H1 (cell line): ENCODE data around the gene THSD1. TPM values are rescaled to one million over a fixed set of nuclear protein-coding genes. Genes with fewer than 3 reads are reported as not detected.

ENCODE experiments used
- CTCF ChIA-PET: fragments of 300-600 bp; sonication (Branson Sonifier 250); formaldehyde crosslinking; loops from one replicate; lab custom pipeline; 2021; ENCODE audit not compliant: partially characterized antibody; lab: Charles Lee
- POLR2A ChIA-PET: fragments of 300-600 bp; sonication (Branson Sonifier 250); formaldehyde crosslinking; loops from one replicate; lab custom pipeline; 2021; ENCODE audit warnings: inconsistent platforms; ENCODE audit not compliant: partially characterized antibody; lab: Charles Lee
- DNase-seq, 2 experiments: peaks; one replicate each; pipeline versions ENCODE4 v3.0.0 to v3.0.0-alpha.2; 2010 to 2022; ENCODE audit warnings: low spot score in 2 of 2, low read depth in 1 of 2, mixed read lengths in 1 of 2
- FAIRE-seq: peaks from 2 replicates; lab custom pipeline; 2011; peaks lifted over from hg19 to GRCh38; lab: Jason Lieb, UNC
- H2AFZ ChIP-seq: 2 replicates; pipeline ENCODE4 v1.8.1; 2012; ENCODE audit warnings: low read length, inconsistent platforms
- H2AK5ac ChIP-seq: 2 replicates; pipeline ENCODE4 v1.6.1; 2013; ENCODE audit warnings: low read depth, low read length
- H2BK120ac ChIP-seq: replicated peaks from 2 replicates; pipeline ENCODE3; 2013; ENCODE audit warnings: low read depth, low read length, inconsistent platforms
- H2BK12ac ChIP-seq: 2 replicates; pipeline ENCODE4 v1.6.1; 2013; ENCODE audit warnings: low read depth, low read length
- H2BK15ac ChIP-seq: 2 replicates; pipeline ENCODE4 v1.6.1; 2013; ENCODE audit warnings: low read length
- H2BK20ac ChIP-seq: 2 replicates; pipeline ENCODE4 v1.6.1; 2013; ENCODE audit warnings: low read length
- H2BK5ac ChIP-seq: 2 replicates; pipeline ENCODE4 v1.6.1; 2013; ENCODE audit warnings: low read depth, low read length
- H3K14ac ChIP-seq: 2 replicates; pipeline ENCODE4 v1.6.1; 2013; ENCODE audit warnings: inconsistent platforms; ENCODE audit not compliant: insufficient read length
- H3K18ac ChIP-seq: 2 replicates; pipeline ENCODE4 v1.6.1; 2013; ENCODE audit warnings: low read length; ENCODE audit errors: extremely low read depth
- H3K23ac ChIP-seq: 2 replicates; pipeline ENCODE4 v1.6.1; 2013; ENCODE audit warnings: inconsistent platforms; ENCODE audit not compliant: insufficient read length
- H3K23me2 ChIP-seq: 2 replicates; pipeline ENCODE4 v1.6.1; 2013; ENCODE audit warnings: low read depth, low read length
- H3K27ac ChIP-seq: 2 replicates; pipeline ENCODE4 v1.6.1; 2011; ENCODE audit warnings: low read depth, low read length, inconsistent platforms
- H3K27me3 ChIP-seq, 4 experiments: replicated peaks in 1 of 4; 1 replicate in 1 of 4; 2 replicates in 3 of 4; pipeline versions ENCODE4 v1.6.1 to v1.8.1; 2011 to 2013; ENCODE audit warnings: low read length in 3 of 4, mild to moderate bottlenecking in 3 of 4, inconsistent platforms in 2 of 4, mixed read lengths in 2 of 4, moderate library complexity in 1 of 4; ENCODE audit not compliant: control insufficient read depth in 3 of 4, insufficient read depth in 3 of 4; ENCODE audit errors: extremely low read depth in 1 of 4
- H3K36me3 ChIP-seq, 4 experiments: 2 replicates each; pipeline versions ENCODE4 v1.6.1 to v1.8.1; 2011 to 2013; ENCODE audit warnings: mild to moderate bottlenecking in 4 of 4, low read length in 3 of 4, moderate library complexity in 2 of 4, control low read depth in 1 of 4, inconsistent platforms in 1 of 4; ENCODE audit not compliant: insufficient read depth in 4 of 4, control insufficient read depth in 2 of 4
- H3K4ac ChIP-seq: replicated peaks from 2 replicates; pipeline ENCODE3; 2013; ENCODE audit warnings: low read length, low read depth, mixed read lengths, inconsistent platforms; ENCODE audit not compliant: insufficient read length
- H3K4me1 ChIP-seq, 4 experiments: replicated peaks in 1 of 4; 1 replicate in 1 of 4; 2 replicates in 3 of 4; pipeline versions ENCODE4 v1.6.1 to v1.8.1; 2011 to 2013; ENCODE audit warnings: low read length in 3 of 4, inconsistent platforms in 2 of 4, mixed read lengths in 1 of 4; ENCODE audit not compliant: insufficient read depth in 4 of 4, control insufficient read depth in 3 of 4
- H3K4me2 ChIP-seq, 2 experiments: 2 replicates each; pipeline versions ENCODE4 v1.6.1 to v1.8.1; 2011 to 2013; ENCODE audit warnings: low read depth in 2 of 2, low read length in 2 of 2, control low read depth in 1 of 2, inconsistent platforms in 1 of 2, mild to moderate bottlenecking in 1 of 2; ENCODE audit not compliant: insufficient read depth in 1 of 2
- H3K4me3 ChIP-seq, 4 experiments: fragments of 200-600, 300-600 bp in 1 of 4; sonication (generic), shearing (Covaris generic), sonication (Bioruptor Twin) in 1 of 4; 2 replicates each; pipeline versions ENCODE4 v1.5.1 to v1.8.1; 2011 to 2016; ENCODE audit warnings: low read length in 4 of 4, low read depth in 3 of 4, control low read depth in 2 of 4, inconsistent platforms in 2 of 4, mild to moderate bottlenecking in 2 of 4, mixed read lengths in 1 of 4, moderate library complexity in 1 of 4; ENCODE audit not compliant: insufficient read depth in 2 of 4; ENCODE audit errors: extremely low read depth in 1 of 4
- H3K56ac ChIP-seq: replicated peaks from 2 replicates; pipeline ENCODE3; 2013; ENCODE audit warnings: low read depth, mild to moderate bottlenecking, mixed read lengths, low read length, inconsistent platforms; ENCODE audit not compliant: insufficient read length
- H3K79me1 ChIP-seq: 2 replicates; pipeline ENCODE4 v1.6.1; 2013; ENCODE audit warnings: low read depth, low read length, control low read depth
- H3K79me2 ChIP-seq, 2 experiments: 2 replicates each; pipeline versions ENCODE4 v1.6.1 to v1.8.1; 2012 to 2013; ENCODE audit warnings: low read length in 2 of 2, mild to moderate bottlenecking in 2 of 2, inconsistent platforms in 1 of 2; ENCODE audit not compliant: insufficient read depth in 2 of 2, control insufficient read depth in 1 of 2
- H3K9ac ChIP-seq, 4 experiments: replicated peaks in 1 of 4; 1 replicate in 1 of 4; 2 replicates in 3 of 4; pipeline versions ENCODE4 v1.6.1 to v1.8.1; 2011 to 2013; ENCODE audit warnings: low read depth in 3 of 4, low read length in 3 of 4, control low read depth in 2 of 4, mild to moderate bottlenecking in 2 of 4, moderate library complexity in 2 of 4, inconsistent platforms in 1 of 4; ENCODE audit errors: extremely low read depth in 1 of 4
- H3K9me3 ChIP-seq, 2 experiments: 2 replicates each; pipeline versions ENCODE4 v1.6.1 to v1.8.1; 2012 to 2013; ENCODE audit warnings: mild to moderate bottlenecking in 2 of 2, moderate library complexity in 2 of 2, control low read depth in 1 of 2, inconsistent platforms in 1 of 2, low read depth in 1 of 2, low read length in 1 of 2, mixed read lengths in 1 of 2; ENCODE audit not compliant: insufficient read depth in 2 of 2
- H4K20me1 ChIP-seq, 2 experiments: replicated peaks in 1 of 2; 2 replicates each; pipeline versions ENCODE3 to v1.8.1; 2011 to 2013; ENCODE audit warnings: inconsistent platforms in 2 of 2, low read length in 2 of 2, mild to moderate bottlenecking in 1 of 2; ENCODE audit not compliant: insufficient read depth in 2 of 2, control insufficient read depth in 1 of 2
- H4K5ac ChIP-seq: 2 replicates; pipeline ENCODE4 v1.6.1; 2013; ENCODE audit warnings: low read length, low read depth, mixed read lengths, inconsistent platforms; ENCODE audit not compliant: insufficient read length
- H4K8ac ChIP-seq: 2 replicates; pipeline ENCODE4 v1.8.0; 2013; ENCODE audit warnings: mild to moderate bottlenecking, moderate library complexity, low read length, inconsistent platforms; ENCODE audit not compliant: insufficient read depth; ENCODE audit errors: extremely low read depth
- H4K91ac ChIP-seq: replicated peaks from 2 replicates; pipeline ENCODE3; 2013; ENCODE audit warnings: low read length, mixed read lengths, inconsistent platforms; ENCODE audit not compliant: insufficient read length
- ASH2L ChIP-seq: fragments of 200-600, 300-600 bp; sonication (generic); IDR thresholded peaks from one replicate; pipeline ENCODE4 v1.7.1; 2017; ENCODE audit warnings: low read length
- CTCF ChIP-seq, 3 experiments: IDR thresholded peaks; 1 replicate in 2 of 3; 2 replicates in 1 of 3; pipeline versions ENCODE4 v1.5.1 to v1.6.1; 2011; ENCODE audit warnings: low read length in 3 of 3, mild to moderate bottlenecking in 3 of 3, inconsistent platforms in 2 of 3, low read depth in 1 of 3, moderate library complexity in 1 of 3; ENCODE audit not compliant: insufficient read depth in 1 of 3; ENCODE audit errors: control extremely low read depth in 1 of 3
- JUND ChIP-seq: IDR thresholded peaks from 2 replicates; pipeline ENCODE4 v1.6.1; 2011; ENCODE audit warnings: mild to moderate bottlenecking, improper control_type of control experiment, low read length
- KDM5A ChIP-seq: fragments of 200-600 bp; IDR thresholded peaks from 2 replicates; pipeline ENCODE4 v1.7.1; 2012; ENCODE audit warnings: mild to moderate bottlenecking, low read length, inconsistent platforms, mixed read lengths
- PHF8 ChIP-seq: fragments of 200-600 bp; sonication (generic); conservative IDR thresholded peaks from 2 replicates; pipeline ENCODE4 v1.7.1; 2012; ENCODE audit warnings: low read depth, mild to moderate bottlenecking, inconsistent platforms, low read length, moderate library complexity
- SIN3A ChIP-seq, 2 experiments: IDR thresholded peaks in 1 of 2; conservative IDR thresholded peaks in 1 of 2; 2 replicates each; pipeline ENCODE4 v1.6.1; 2011 to 2012; ENCODE audit warnings: low read length in 2 of 2, improper control_type of control experiment in 1 of 2, low read depth in 1 of 2, mild to moderate bottlenecking in 1 of 2
- SP4 ChIP-seq: IDR thresholded peaks from 2 replicates; pipeline ENCODE4 v1.6.1; 2012; ENCODE audit warnings: low read length, inconsistent platforms
- TAF1 ChIP-seq: IDR thresholded peaks from 2 replicates; pipeline ENCODE4 v1.6.1; 2011; ENCODE audit warnings: mild to moderate bottlenecking, low read depth, low read length
- TCF12 ChIP-seq: IDR thresholded peaks from 2 replicates; pipeline ENCODE4 v1.6.1; 2011; ENCODE audit warnings: low read depth, mild to moderate bottlenecking, low read length
- YY1 ChIP-seq: IDR thresholded peaks from 2 replicates; pipeline ENCODE4 v1.6.1; 2011; ENCODE audit warnings: low read depth, mild to moderate bottlenecking, low read length
- WGBS, 2 experiments: shearing (Covaris generic) in 1 of 2; methylation state at CpG; one replicate each; pipeline versions ENCODE4 v1.1.6 to v1.1.7; 2013 to 2015; ENCODE audit warnings: low lambda C conversion rate in 2 of 2, mixed read lengths in 2 of 2, inconsistent platforms in 1 of 2, low coverage in 1 of 2, missing lambda C conversion rate in 1 of 2; ENCODE audit not compliant: insufficient replicate concordance in 2 of 2, insufficient coverage in 1 of 2, insufficient read length in 1 of 2; ENCODE audit errors: extremely low coverage in 1 of 2, missing lambda C conversion rate in 1 of 2; 5-methylcytosine and 5-hydroxymethylcytosine counted together
- polyA plus RNA-seq, 7 experiments: library from polyadenylated mRNA; depleted of rRNA in 3 of 7; stranded (reverse) in 5 of 7; unstranded in 2 of 7; fragments of >200 nt in 5 of 7; fragments of 200-250 nt in 2 of 7; gene quantifications; 1 replicate in 5 of 7; 2 replicates in 1 of 7; 4 replicates in 1 of 7; pipeline versions ENCODE4 v1.2.1 to v1.2.3, GENCODE V29; 2011 to 2013; ENCODE audit warnings: missing spikeins in 2 of 7, mixed read lengths in 2 of 7
- total RNA-seq: library from RNA; stranded (reverse); fragmentation: NEBNext Ultra II Directional; extraction: Animal tissue kit (Norgen Biotek cat#: 25700); gene quantifications from 2 replicates; pipeline ENCODE4 v1.2.1, GENCODE V29; 2021

Gene THSD1
- total and polyA plus RNA-seq, 2 of the 8 experiments (the other 6 are each of a cell fraction or from before 2014, with no cell fraction given) = 0.17 to 0.35 TPM

- no peak overlapping the region for H3K4me3 ChIP-seq
- no peak overlapping the region for H3K4ac ChIP-seq
- ChIA-PET CTCF (interaction anchor here (0.6 to 1.7 kb wide), 6 partner anchors 32 to 445 kb away, joined by 3 to 9 read pairs (median 3); no protein-coding TSS in a partner anchor), POLR2A (interaction anchor here (0.7 kb wide), 1 partner anchor 31 kb away, joined by 3 read pairs; no protein-coding TSS in a partner anchor)
- no peaks in the 10 kb centered on the region for H3K27me3 ChIP-seq
- H3K23me2 ChIP-seq = peaks cover 4% of the 10 kb centered on the region; the same call in 1 of the 2 replicates
- no peak overlapping the region for H4K5ac ChIP-seq
- FAIRE-seq = no peak
- no peak overlapping the region for H3K23ac ChIP-seq
- H3K14ac ChIP-seq = no peak overlapping the region
- no peak overlapping the region for H3K27ac ChIP-seq
- peaks cover 0 to 38% of the 10 kb centered on the region in 2 experiments; a peak in 2 of 4 replicates for H3K79me2 ChIP-seq
- peaks cover 0 to 3% (median under 1%) of the 10 kb centered on the region in 4 experiments; a peak in 3 of 7 replicates for H3K4me1 ChIP-seq
- H2AFZ ChIP-seq = no peak overlapping the region
- H3K9me3 ChIP-seq = no peaks in the 10 kb centered on the region
- peaks cover 0 to 4% (median 0%) of the 10 kb centered on the region in 4 experiments; a peak in 1 of 8 replicates for H3K36me3 ChIP-seq
- whole genome bisulfite sequencing, 2 experiments = 91% methylated on average over 5 of the region's 5 CpGs; no CpG with 5 or more reads in 1 of the 2 experiments
- H4K20me1 ChIP-seq = peaks cover 0 to 6% of the 10 kb centered on the region in 2 experiments
- H2BK15ac ChIP-seq = no peak overlapping the region
- H3K9ac ChIP-seq = no peak overlapping the region
- H4K8ac ChIP-seq = no peak overlapping the region
- H3K18ac ChIP-seq = no peak overlapping the region
- no peak overlapping the region for H4K91ac ChIP-seq
- H3K79me1 ChIP-seq = peaks cover 7% of the 10 kb centered on the region
- no peak overlapping the region for H2BK5ac ChIP-seq
- H3K4me2 ChIP-seq = no peak overlapping the region
- no peak overlapping the region for H2BK20ac ChIP-seq
- no peak overlapping the region for H3K56ac ChIP-seq
- H2BK12ac ChIP-seq = no peak overlapping the region
- no peak for DNase-seq
- no peak overlapping the region for H2BK120ac ChIP-seq
- no peak overlapping the region for H2AK5ac ChIP-seq
- no peak for TF ChIP-seq SIN3A (conservative IDR thresholded peaks at IDR 0.05 in 1 of 2, IDR thresholded peaks at IDR 0.05 in 1 of 2; ENCODE audit: low read depth in 1 of 2, low read length in 2 of 2)
- TF ChIP-seq PHF8 = no peak
- TF ChIP-seq CTCF (IDR thresholded peaks at IDR 0.05; ENCODE audit: control extremely low read depth in 1 of 3, insufficient read depth in 1 of 3, low read depth in 1 of 3, low read length in 3 of 3) = no peak
- no peak for TF ChIP-seq TCF12
- TF ChIP-seq TAF1 = no peak
- TF ChIP-seq JUND = no peak
- TF ChIP-seq ASH2L = no peak
- no peak for TF ChIP-seq SP4
- no peak for TF ChIP-seq KDM5A
- no peak for TF ChIP-seq YY1
Observed at GRCh38 chr13:52447815-52448552, 42.0 kb upstream of the THSD1 start.
